Osteoblast (primary cell): Measurements from ENCODE around the gene FNDC11. TPM values are rescaled to one million over a fixed set of nuclear protein-coding genes. Genes with fewer than 3 reads are reported as not detected.
A peak's percentile ranks its signal among the peaks of the same experiment; 100 is the strongest.

ENCODE experiments used
- DNase-seq: peaks from one replicate; pipeline ENCODE4 v3.0.0; 2011; ENCODE audit warnings: low spot score, mixed read lengths; ENCODE audit not compliant: insufficient read length; ENCODE audit errors: missing footprints
- H2AFZ ChIP-seq: 2 replicates; pipeline ENCODE4 v1.6.0; 2011; ENCODE audit warnings: mild to moderate bottlenecking, low read length
- H3K27ac ChIP-seq: 2 replicates; pipeline ENCODE4 v1.5.1; 2011; ENCODE audit warnings: mild to moderate bottlenecking, low read depth, low read length, moderate library complexity
- H3K27me3 ChIP-seq: 2 replicates; pipeline ENCODE4 v1.6.0; 2012; ENCODE audit warnings: mild to moderate bottlenecking, control low read depth, inconsistent platforms, low read length, moderate library complexity; ENCODE audit not compliant: insufficient read depth
- H3K36me3 ChIP-seq: 2 replicates; pipeline ENCODE4 v1.5.1; 2011; ENCODE audit warnings: mild to moderate bottlenecking, low read length, control low read depth, moderate library complexity; ENCODE audit not compliant: insufficient read depth
- H3K4me1 ChIP-seq: 2 replicates; pipeline ENCODE4 v1.5.1; 2011; ENCODE audit warnings: mild to moderate bottlenecking, low read length, control low read depth, moderate library complexity; ENCODE audit not compliant: insufficient read depth
- H3K4me2 ChIP-seq: 2 replicates; pipeline ENCODE4 v1.6.0; 2011; ENCODE audit warnings: mild to moderate bottlenecking, low read length; ENCODE audit not compliant: insufficient read depth
- H3K4me3 ChIP-seq: fragments of 200-600 bp; sonication (generic); 3 replicates; pipeline ENCODE4 v1.5.1; 2012; ENCODE audit warnings: mild to moderate bottlenecking, low read length, inconsistent platforms; ENCODE audit not compliant: insufficient read depth
- H3K79me2 ChIP-seq: 2 replicates; pipeline ENCODE4 v1.6.0; 2012; ENCODE audit warnings: mild to moderate bottlenecking, low read length, control low read depth, inconsistent platforms; ENCODE audit not compliant: insufficient read depth
- H3K9me3 ChIP-seq: 2 replicates; pipeline ENCODE4 v1.5.1; 2011; ENCODE audit warnings: low read depth, low read length, control low read depth
- H4K20me1 ChIP-seq: 2 replicates; pipeline ENCODE4 v1.6.0; 2012; ENCODE audit warnings: mild to moderate bottlenecking, low read length, control low read depth; ENCODE audit not compliant: insufficient read depth
- total RNA-seq: library from RNA; depleted of rRNA; stranded (reverse); fragments of >200 nt; gene quantifications from 2 replicates; pipeline ENCODE4 v1.2.3, GENCODE V29; 2012
- TF ChIP-seq, protein P1 (sequence below): IDR thresholded peaks from 2 replicates; pipeline ENCODE4 v1.5.1; 2011; ENCODE audit warnings: mild to moderate bottlenecking, low read depth, low read length, moderate library complexity; ENCODE audit errors: extremely low read depth

FNDC11 gene
- total RNA-seq, 1 donor, result not detected

DNA sequence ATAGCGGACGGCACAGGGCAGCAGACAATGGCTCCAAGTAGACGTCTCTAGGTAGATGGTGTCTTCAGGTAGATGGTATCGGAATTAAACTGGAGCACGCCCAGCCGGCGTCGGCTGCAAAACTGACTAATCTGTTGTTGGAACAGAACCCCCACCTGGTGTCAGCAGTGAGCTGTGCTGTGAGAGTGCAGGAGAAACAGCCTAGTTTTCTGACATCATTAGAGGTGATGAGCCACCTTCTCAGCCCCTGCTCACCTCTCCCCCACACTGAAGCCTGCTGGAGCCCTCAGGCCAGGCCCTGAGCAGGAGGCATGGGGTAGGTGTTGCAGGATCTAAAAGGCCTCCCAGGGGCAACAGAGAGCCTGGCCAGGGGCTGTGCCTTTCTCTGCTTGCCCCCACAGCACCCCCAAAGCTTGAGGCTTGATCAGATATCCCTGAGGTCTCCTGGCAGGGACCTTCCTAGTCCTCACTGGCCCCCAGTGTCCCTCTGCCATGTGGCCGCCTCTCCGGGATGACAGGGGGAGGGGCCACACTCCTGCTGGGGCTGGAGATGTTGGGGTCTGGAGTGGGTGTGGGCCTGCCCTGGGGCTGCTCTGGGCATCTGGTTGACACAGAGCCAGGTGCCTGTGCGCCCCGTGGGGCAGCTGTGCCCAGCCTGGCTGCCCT, 27.0 kb downstream of the FNDC11 start:
- H3K4me1 ChIP-seq, result no peaks in the 10 kb centered on the region
- DNase-seq, result peak; percentile 92
- H4K20me1 ChIP-seq, result no peaks in the 10 kb centered on the region
- H2AFZ ChIP-seq, result no peak overlapping the region
- TF ChIP-seq, protein P1, sequence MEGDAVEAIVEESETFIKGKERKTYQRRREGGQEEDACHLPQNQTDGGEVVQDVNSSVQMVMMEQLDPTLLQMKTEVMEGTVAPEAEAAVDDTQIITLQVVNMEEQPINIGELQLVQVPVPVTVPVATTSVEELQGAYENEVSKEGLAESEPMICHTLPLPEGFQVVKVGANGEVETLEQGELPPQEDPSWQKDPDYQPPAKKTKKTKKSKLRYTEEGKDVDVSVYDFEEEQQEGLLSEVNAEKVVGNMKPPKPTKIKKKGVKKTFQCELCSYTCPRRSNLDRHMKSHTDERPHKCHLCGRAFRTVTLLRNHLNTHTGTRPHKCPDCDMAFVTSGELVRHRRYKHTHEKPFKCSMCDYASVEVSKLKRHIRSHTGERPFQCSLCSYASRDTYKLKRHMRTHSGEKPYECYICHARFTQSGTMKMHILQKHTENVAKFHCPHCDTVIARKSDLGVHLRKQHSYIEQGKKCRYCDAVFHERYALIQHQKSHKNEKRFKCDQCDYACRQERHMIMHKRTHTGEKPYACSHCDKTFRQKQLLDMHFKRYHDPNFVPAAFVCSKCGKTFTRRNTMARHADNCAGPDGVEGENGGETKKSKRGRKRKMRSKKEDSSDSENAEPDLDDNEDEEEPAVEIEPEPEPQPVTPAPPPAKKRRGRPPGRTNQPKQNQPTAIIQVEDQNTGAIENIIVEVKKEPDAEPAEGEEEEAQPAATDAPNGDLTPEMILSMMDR, result peak; percentile 47
- no peak overlapping the region for H3K4me2 ChIP-seq
- H3K27ac ChIP-seq, result no peak overlapping the region
- H3K9me3 ChIP-seq, result no peaks in the 10 kb centered on the region
- peaks cover 3% of the 10 kb centered on the region for H3K27me3 ChIP-seq
- no peaks in the 10 kb centered on the region for H3K79me2 ChIP-seq
- no peak overlapping the region for H3K4me3 ChIP-seq
- no peaks in the 10 kb centered on the region for H3K36me3 ChIP-seq

DNA sequence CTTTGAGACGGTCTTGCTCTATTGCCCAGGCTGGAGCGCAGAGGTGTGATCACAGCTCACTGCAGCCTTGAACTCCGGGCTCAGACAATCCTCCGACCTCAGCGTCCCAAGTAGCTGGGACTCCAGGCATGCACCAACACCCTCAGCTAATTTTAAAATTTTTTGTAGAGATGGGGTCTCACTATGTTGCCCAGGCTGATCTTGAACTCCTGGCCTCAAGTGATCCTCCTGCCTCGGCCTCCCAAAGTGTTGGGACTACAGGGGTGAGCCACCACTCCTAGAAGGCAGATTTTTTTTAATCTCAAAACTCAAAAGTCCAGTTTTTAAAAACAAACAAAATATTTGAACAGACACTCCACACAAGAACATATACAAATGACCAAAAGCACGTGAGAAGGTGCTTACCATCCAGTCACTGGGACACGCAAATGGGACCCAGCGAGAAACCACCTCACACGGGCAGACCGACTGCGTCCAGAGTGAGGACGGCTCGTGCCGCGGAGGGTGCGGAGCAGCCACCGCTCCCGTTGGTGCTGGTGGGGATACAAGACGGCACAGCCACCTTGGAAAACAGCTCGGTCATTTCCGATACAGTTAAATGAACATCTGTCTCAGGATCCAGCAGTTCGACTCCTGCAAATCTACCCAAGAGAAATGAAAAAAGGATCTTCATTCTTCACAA, 28.6 kb downstream of the FNDC11 start:
- Histone ChIP-seq H3K4me3 (peak overlapping the region; percentile 15), H3K79me2 (no peaks in the 10 kb centered on the region), H3K27me3 (peaks cover 1% of the 10 kb centered on the region), H3K36me3 (no peaks in the 10 kb centered on the region), H3K9me3 (no peaks in the 10 kb centered on the region), H3K4me2 (peak overlapping the region; percentile 24), H3K27ac (no peak overlapping the region), H2AFZ (peak overlapping the region; percentile 46), H3K4me1 (no peaks in the 10 kb centered on the region), H4K20me1 (no peaks in the 10 kb centered on the region)
- TF ChIP-seq, protein P1, result no peak
- peak; percentile 30 for DNase-seq

DNA sequence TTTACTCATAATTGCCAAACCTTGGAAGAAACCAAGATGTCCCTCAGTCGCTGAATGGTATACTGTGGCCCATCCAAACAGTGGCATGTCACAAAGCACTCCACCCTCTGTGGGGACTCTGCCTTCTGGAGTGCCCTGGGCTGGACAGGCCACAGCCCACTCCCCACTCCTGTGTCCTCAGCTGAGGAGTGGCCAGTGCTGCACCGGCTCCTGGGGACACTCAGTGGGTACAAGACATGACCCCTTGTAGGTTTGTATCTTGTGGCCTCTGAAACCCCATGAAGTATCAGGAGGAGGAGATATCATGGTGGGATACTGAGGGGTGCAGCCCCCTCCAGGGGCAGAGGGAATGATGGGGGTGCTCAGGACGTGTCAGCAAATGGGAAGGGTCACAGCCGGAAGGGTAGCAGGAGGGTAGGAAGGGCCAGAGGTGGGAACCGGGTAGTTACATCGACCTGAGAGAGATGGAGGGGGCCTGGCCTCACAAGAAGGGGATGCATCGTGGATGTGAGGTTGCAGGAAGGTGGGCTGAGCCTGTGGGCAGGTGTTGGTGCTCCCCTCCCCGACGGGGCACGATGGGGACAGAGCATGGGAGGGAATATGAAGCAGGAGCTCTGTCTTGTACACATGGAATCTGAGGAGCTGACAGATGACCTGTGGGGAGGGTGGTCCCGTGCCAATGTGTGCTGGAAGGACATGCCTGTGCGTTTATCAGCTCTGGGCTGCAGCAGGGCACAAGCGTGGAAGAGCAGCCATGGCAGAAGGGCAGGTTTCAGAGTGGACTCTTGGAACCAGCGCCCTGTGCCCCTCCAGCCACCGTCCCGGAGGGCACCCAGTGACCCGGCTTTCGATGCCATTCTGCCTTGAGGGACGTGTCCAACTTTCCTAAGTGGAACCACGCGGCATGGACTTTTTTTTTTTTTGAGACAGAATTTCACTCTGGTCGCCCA, 31.9 kb downstream of the FNDC11 start:
- no peaks in the 10 kb centered on the region for H3K27me3 ChIP-seq
- H3K27ac ChIP-seq, result no peak overlapping the region
- TF ChIP-seq, protein P1, result no peak
- H3K4me1 ChIP-seq, result no peaks in the 10 kb centered on the region
- peak; percentile 60 for DNase-seq
- H3K79me2 ChIP-seq, result no peaks in the 10 kb centered on the region
- no peak overlapping the region for H3K4me2 ChIP-seq
- H3K4me3 ChIP-seq, result no peak overlapping the region
- no peaks in the 10 kb centered on the region for H4K20me1 ChIP-seq
- H3K9me3 ChIP-seq, result no peaks in the 10 kb centered on the region
- no peak overlapping the region for H2AFZ ChIP-seq
- peaks cover 12% of the 10 kb centered on the region for H3K36me3 ChIP-seq
